ENCODE measurements around the gene RASA2.

Gene RASA2

GRCh38 chr3:141646760-141647561 is 160.1 kb downstream of the RASA2 start:
- DNase-seq (ENCODE audit: low read depth): no peak

- no peak for DNase-seq (ENCODE audit: low read depth)
These were observed 160.7 kb downstream of the RASA2 start for GRCh38 chr3:141647562-141647915.

GRCh38 chr3:141648055-141648910 is 161.5 kb downstream of the RASA2 start:
- no peak for DNase-seq (ENCODE audit: low read depth)

GRCh38 chr3:141649871-141650270 is 163.0 kb downstream of the RASA2 start:
- DNase-seq (ENCODE audit: low read depth): no peak

GRCh38 chr3:141650783-141651182 is 164.0 kb downstream of the RASA2 start:
- DNase-seq (ENCODE audit: low read depth): no peak

GRCh38 chr3:141651409-141651808 is 164.6 kb downstream of the RASA2 start:
- DNase-seq (ENCODE audit: low read depth): no peak

GRCh38 chr3:141652349-141652748 is 165.5 kb downstream of the RASA2 start:
- no peak for DNase-seq (ENCODE audit: low read depth)

GRCh38 chr3:141653847-141654246 is 167.0 kb downstream of the RASA2 start:
- DNase-seq (ENCODE audit: low read depth): no peak

GRCh38 chr3:141655801-141656200 is 169.0 kb downstream of the RASA2 start:
- DNase-seq (ENCODE audit: low read depth): no peak

- no peak for DNase-seq (ENCODE audit: low read depth)
These were observed 169.9 kb downstream of the RASA2 start for GRCh38 chr3:141656771-141657170.

GRCh38 chr3:141657516-141657915 is 170.7 kb downstream of the RASA2 start:
- DNase-seq (ENCODE audit: low read depth): no peak

GRCh38 chr3:141659821-141660613 is 173.2 kb downstream of the RASA2 start:
- DNase-seq (ENCODE audit: low read depth): no peak

- no peak for DNase-seq (ENCODE audit: low read depth)
These were observed 173.8 kb downstream of the RASA2 start for GRCh38 chr3:141660614-141660947.

GRCh38 chr3:141661229-141662196 is 174.7 kb downstream of the RASA2 start:
- DNase-seq (ENCODE audit: low read depth): no peak

GRCh38 chr3:141663993-141664392 is 177.2 kb downstream of the RASA2 start:
- no peak for DNase-seq (ENCODE audit: low read depth)

Measured in activated T-cell treated with anti-CD3 and anti-CD28 coated beads for 1 hour (primary cell).